EL (cell line): ENCODE measurements around the gene STX2.
"Not testable (repeated sequence)": the region's sequence is repeated elsewhere in the genome, so short reads cannot be mapped to it uniquely, and the experiment has no call there.

Experiments
- DNase-seq: peaks from one replicate; pipeline ENCODE4 v3.0.0-alpha.2; 2016

STX2 gene

GRCh38 chr12:130838951-130839769 lies at the start of gene STX2:
STX2 (minus strand) TSS chr12:130839250; CDS start chr12:130839099, 151 bp downstream.
- peak; percentile 81 for DNase-seq

DNA sequence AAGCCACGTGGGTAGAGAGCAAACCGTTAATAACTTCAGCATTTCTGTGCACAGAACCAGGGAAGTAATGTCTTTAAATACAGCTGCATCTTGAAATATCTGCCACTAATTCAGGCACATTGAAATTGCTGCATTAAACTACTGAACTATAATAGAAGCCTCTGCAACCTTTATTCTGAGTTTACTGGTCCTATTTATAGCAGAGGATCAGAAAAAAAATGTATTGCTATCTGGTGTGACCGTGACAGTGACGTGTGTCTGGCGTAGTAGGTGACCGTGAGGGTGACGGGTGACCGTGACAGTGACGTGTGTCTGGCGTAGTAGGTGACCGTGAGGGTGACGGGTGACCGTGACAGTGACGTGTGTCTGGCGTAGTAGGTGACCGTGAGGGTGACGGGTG lies 48.1 kb upstream of the STX2 start:
- not testable (repeated sequence) for DNase-seq

GRCh38 chr12:130881548-130881947 lies 42.5 kb upstream of the STX2 start:
- DNase-seq = no peak

DNA sequence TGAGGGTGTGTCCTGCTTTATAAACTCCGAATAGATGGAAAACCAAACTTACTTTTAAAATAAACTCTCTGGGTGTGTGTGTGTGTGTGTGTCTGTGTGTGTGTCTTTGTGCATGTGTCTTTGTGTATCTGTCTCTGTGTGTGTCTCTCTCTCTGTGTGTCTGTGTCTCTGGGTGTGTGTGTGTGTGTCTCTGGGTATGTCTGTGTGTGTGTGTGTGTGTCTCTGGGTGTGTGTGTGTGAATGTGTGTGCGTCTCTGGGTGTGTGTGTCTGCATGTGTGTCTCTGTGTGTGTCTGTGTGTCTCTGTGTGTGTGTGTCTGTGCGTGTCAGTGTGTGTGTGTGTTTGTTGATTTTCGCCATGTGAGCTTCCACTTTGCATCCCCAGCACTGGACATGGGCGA lies 42.0 kb upstream of the STX2 start:
- DNase-seq = no peak

DNA sequence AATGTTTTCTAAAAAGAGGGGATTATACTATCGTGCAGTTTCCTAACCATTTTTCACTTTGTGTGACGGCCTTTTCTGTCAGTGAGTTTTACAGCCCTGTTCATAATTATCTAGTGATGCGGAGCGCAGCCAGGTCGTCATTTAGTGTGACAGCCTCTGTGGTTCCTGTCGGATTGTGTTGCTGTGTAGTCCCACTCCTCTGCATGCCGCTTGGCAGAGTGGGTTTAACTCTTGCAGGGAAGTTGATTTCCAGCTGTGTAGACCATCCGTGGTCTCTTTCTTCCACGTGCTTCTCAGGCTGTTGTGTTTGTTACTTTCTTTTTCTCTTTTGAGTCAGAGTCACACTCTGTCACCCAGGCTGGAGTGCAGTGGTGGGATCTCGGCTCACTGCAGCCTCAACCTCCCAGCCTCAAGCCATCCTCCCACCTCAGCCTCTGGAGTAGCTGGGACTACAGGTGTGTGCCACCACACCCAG lies 41.4 kb upstream of the STX2 start:
- DNase-seq = no peak

DNA sequence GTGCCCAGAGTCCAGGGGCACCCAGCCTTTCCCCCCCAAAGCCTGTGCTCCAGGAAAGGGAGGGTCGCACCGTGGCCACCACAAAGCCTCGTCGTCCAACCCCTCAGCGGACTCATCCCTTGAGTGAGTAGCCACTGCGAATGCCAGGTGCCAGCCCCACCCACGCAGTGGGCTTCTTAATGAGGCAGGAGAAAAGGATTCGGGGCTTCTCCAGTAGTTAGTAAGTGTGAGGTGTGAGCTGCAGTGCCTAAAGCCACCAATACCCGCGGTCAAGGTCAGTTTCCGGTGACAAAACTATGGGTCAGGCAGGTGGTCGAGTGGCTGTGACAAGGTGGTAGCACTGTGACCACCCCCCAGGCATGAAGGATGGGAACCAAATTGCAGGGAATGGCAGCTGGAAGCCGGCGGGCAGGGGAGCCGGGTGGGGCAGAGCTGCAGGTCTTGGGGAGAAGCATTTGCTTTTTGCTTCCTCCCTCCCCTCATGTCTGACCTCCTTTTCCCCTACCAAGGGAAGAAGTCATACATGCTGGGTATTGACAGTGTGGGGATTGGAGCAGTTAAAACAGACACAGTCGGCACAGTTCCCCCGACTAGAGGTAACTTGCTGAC lies 40.8 kb upstream of the STX2 start:
- no peak for DNase-seq

GRCh38 chr12:130879212-130879686 lies 40.2 kb upstream of the STX2 start:
- DNase-seq = no peak

DNA sequence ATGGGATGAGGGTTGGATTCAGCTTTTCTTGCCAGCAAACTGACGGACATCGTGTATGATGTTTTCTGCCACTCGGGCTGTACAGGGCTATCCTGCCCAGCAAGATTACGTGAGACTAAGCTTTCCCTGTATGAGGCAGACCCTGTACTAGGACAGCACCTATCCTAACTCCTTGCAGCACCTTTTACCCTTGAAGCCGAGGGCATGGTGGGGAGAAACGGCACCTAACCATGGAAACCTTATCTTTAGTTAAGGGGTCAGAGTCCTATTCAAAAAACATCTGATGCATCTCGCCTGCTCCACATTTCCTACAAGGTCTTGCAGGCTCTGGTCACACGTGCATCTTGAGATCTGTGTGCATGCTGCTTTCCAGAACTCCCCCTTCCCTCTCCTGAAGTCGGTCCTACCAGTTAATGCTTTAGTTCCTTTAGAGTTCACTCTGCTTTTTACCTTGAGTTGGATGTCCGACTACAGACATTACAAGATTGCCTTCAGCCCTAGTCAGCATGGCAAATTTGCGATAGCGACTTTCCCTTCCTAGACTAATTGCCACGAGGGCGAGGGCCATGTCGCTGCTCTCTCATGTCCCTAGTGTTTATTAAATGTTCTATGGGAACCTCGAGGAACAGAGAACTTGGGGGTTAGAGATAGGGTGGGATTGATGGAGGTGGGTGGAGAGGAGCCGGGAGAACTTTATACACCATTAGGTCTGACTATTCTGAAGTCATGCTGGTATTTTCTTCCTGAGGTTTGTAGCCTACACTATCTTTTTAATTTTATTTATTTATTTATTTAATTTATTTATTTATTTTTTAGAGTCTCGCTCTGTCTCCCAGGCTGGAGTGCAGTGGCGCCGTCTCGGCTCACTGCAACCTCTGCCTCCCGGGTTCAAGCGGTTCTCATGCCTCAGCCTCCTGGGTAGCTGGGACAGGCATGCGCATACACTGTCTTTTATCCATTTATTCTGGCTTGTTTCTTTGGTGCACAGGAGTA lies 39.4 kb upstream of the STX2 start:
- no peak for DNase-seq

DNA sequence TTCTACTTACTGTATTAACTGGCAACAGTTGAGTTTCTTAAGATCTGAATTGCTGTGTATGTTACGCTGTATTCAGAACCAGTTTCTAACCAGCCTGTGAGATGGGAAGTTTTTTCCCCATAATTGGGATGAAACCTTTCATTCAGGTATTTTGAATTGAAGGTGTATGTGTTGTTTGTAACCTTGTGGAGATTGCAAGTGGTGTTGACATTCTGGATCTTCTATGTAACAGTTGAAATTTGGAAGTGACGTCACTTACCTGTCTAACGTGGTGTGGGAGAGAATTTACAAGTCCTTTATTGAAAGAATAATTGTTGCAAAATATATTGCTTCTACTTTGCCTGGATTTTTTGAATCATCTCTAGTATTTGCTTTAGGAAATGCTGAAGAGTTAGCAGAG lies 38.3 kb upstream of the STX2 start:
- DNase-seq = no peak

DNA sequence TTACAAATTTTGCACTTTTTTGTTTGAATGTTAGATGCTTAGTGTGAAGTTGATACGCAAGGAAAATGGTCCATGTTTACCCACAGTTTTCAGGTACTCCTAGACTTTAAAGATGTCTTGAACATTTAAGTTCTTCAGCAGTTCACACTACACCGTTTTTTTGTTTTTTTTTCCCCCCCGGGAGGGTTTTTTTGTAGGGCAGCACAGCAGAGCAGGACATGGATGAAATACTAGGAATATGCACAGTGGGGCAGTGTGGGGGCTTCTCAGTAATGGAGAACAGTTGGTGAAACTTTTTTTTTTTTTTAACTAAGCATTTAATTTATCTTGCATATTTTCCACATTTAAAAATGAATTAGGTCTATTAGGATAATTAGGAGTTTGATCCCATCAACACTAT lies 37.7 kb upstream of the STX2 start:
- no peak for DNase-seq

GRCh38 chr12:130876297-130876696 lies 37.2 kb upstream of the STX2 start:
- DNase-seq = no peak

DNA sequence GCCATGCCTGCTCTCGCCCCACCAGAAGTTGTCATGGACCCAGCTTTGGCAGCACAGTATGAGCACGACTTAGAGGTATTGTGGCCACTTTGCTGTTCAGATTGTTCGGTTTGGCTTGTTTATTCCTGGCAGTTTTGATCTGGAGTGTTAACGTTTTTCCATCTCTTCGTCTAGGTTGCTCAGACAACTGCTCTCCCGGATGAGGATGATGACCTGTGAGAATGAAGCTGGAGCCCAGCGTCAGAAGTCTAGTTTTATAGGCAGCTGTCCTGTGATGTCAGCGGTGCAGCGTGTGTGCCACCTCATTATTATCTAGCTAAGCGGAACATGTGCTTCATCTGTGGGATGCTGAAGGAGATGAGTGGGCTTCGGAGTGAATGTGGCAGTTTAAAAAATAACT lies 36.7 kb upstream of the STX2 start:
- not testable (repeated sequence) for DNase-seq

DNA sequence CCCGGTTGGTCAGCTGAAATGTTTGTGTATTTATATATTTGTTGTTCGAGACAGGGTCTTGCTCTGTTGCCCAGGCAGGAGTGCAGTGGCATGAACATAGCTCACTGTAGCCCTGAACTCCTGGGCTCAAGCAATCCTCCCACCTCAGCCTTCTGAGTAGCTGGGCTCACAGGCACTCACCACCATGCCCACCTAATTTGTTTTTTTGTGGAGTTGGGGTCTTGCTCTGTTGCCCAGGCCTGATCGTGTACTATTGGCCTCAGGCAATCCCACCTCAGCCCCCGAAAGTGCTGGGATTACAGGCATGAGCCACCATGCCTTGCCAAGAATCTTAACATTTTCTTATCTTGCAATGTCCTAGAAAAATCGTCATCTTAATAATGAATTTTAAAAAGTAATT lies 36.1 kb upstream of the STX2 start:
- no peak for DNase-seq

- no peak for DNase-seq
These were observed 35.6 kb upstream of the STX2 start for GRCh38 chr12:130874696-130875095.

DNA sequence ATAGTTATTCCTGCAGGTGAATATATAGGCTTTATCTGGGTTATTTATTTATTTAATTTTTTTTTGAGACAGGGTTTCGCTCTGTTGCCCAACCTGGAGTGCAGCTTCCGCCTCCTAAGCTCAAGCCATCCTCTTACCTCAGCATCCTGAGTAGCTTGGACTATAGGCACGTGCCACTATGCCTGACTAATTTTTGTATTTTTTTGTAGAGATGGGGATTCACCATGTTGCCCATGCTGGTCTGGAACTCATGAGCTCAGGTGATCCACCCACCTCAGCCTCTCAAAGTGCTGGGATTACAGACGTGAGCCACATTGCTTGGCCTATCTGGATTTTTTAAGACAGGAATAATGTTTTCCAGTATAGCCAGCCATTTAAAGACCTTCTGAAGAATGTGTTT lies 34.8 kb upstream of the STX2 start:
- no peak for DNase-seq

GRCh38 chr12:130873106-130873795 lies 34.2 kb upstream of the STX2 start:
- DNase-seq = no peak

- DNase-seq = peak; percentile 29
These were observed 33.4 kb upstream of the STX2 start for GRCh38 chr12:130872179-130873096.

GRCh38 chr12:130871286-130872178 lies 32.5 kb upstream of the STX2 start, which contains the start of gene RAN:
RAN (plus strand) TSS chr12:130872066; CDS start chr12:130872594, 528 bp downstream.
- DNase-seq = peak; percentile 93

DNA sequence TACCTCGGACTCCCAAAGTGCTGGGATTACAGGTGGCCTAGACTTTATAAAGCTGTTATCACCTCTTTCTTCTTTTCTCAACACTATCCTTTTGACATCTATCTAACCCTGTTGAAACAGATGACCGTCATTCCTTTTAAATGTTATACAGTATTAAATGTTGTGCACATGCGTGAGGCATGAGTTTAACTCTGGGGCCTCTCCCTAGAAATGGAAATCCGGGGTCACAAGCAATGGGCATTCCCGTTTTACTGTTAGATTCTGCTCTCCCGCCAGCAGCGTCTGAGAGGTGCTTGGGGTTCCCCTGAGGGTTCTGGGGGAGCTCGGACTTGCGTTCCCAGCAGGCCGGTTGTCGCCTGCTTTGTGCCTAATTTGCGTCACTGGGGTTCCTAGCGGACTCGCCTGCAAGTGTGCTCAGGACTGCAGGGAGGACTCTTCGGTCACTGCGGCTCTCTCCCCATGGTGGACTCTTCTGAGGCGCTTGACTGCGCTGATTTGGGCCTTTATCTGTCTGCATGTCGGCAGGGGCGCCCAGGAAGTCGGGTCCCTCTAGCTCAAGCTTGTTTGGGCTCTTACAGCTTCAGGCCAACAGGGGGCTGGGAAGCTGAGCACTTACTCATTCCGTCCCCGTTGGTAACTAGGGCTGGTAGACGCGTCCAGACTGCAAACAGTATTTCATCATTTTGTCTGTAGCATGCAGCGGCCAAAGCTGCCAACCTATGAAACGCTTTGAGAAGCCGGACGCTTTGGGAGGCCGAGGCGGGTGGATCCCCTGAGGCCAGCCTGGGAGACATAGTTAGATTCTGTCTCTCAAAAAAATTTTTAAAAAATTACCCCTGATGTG lies 31.6 kb upstream of the STX2 start:
- peak; percentile 91 for DNase-seq
